Measurements from ENCODE around the gene ANKDD1A.

DNA sequence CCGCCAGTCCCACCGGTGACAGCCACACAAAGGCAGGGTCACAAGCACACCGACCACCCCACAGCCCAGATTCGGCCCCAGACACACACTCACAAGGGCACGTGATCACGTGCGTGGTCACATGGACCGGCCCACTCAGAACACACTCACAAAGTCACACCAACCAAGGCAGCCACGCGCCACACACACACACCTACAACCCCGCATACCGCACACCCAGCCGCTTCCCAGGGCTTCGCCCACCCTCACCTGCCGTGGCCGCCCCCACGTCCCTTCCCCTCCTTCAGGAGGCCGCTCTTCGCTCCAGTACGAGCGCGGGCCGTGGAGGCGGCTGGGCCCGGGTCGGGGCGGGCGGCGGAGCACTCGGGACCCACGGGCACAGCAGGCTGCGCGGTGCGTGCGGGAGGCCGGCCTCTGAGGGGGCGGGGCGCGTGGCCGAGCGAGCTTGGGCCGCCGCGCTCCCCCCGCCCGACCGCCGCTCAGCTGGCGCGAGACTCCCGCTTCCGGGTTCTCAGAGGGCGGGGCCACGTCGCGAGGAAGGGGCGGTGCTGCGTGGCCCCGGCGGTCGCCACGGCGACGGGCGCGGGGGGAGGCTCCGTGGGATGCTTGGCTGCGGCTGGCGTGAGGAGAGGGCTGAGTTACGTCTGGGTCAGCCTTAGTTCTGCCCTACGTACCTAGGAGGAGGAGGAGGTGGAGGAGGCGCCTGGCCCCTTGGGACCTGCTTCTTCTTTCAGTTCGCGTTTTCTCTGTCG, 77.9 kb downstream of the ANKDD1A start, which contains the start of gene SPG21:
- TF ChIP-seq, protein P1, sequence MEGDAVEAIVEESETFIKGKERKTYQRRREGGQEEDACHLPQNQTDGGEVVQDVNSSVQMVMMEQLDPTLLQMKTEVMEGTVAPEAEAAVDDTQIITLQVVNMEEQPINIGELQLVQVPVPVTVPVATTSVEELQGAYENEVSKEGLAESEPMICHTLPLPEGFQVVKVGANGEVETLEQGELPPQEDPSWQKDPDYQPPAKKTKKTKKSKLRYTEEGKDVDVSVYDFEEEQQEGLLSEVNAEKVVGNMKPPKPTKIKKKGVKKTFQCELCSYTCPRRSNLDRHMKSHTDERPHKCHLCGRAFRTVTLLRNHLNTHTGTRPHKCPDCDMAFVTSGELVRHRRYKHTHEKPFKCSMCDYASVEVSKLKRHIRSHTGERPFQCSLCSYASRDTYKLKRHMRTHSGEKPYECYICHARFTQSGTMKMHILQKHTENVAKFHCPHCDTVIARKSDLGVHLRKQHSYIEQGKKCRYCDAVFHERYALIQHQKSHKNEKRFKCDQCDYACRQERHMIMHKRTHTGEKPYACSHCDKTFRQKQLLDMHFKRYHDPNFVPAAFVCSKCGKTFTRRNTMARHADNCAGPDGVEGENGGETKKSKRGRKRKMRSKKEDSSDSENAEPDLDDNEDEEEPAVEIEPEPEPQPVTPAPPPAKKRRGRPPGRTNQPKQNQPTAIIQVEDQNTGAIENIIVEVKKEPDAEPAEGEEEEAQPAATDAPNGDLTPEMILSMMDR (IDR thresholded peaks at IDR 0.05), result peak in 1 of 3 experiments; percentile 10
- TF ChIP-seq POLR2A (IDR thresholded peaks at IDR 0.05), result peak; percentile 5

Measured in testis (tissue), 2 donors.